Measurements from ENCODE around the gene POGLUT2. TPM values are rescaled to one million over a fixed set of nuclear protein-coding genes. Genes with fewer than 3 reads are reported as not detected.
A peak's percentile ranks its signal among the peaks of the same experiment; 100 is the strongest.

Gene POGLUT2
- 0.11 TPM in 1 of 2 replicates, not detected in the other for total RNA-seq

- Mint-ChIP-seq H3K9me3 (no peaks in the 10 kb centered on the region), H3K4me1 (peaks cover 18% of the 10 kb centered on the region), H3K27ac (no peak within 1 kb of the TSS), H3K27me3 (peaks cover 7% of the 10 kb centered on the region), H3K36me3 (ENCODE audit: low read depth) (no peaks in the 10 kb centered on the region), H3K4me3 (peak within 1 kb of the TSS; percentile 85)
- ATAC-seq (ENCODE audit: low read depth) (peak; percentile 60), DNase-seq (peak; percentile 27)
- CTCF ChIA-PET = interaction anchor here (1.8 kb wide), 1 partner anchor 202 kb away, joined by 6 read pairs; the partner anchor contains the start of gene TPP2
- TF ChIP-seq CTCF (IDR thresholded peaks at IDR 0.05) = no peak
- intact Hi-C loops (cut with micrococcal nuclease) = no loop called here
- POLR2A ChIA-PET = interaction anchor here (2.1 kb wide), 1 partner anchor 25 kb away, joined by 18 read pairs; the partner anchor contains the start of gene TEX30
Measured at GRCh38 chr13:102798581-102799425, at the start of gene POGLUT2, which contains the start of gene BIVM. TSS of gene POGLUT2 (minus strand) at chr13:102798976. CDS start at chr13:102798670, 306 bp downstream. TSS of gene BIVM (plus strand) at chr13:102799119. CDS start at chr13:102807268, 8,149 bp downstream.

GRCh38 chr13:102847272-102848234, 48.8 kb upstream of the POGLUT2 start:
- no peaks in the 10 kb centered on the region for H3K9me3 Mint-ChIP-seq
- H3K4me1 Mint-ChIP-seq = peaks cover 31% of the 10 kb centered on the region
- H3K36me3 Mint-ChIP-seq (ENCODE audit: low read depth) = peaks cover 31% of the 10 kb centered on the region
- ATAC-seq (ENCODE audit: low read depth) = no peak
- peaks cover 2% of the 10 kb centered on the region for H3K27me3 Mint-ChIP-seq
- DNase-seq = no peak
- peak overlapping the region; percentile 97 for H3K4me3 Mint-ChIP-seq
- peak overlapping the region; percentile 99 for H3K27ac Mint-ChIP-seq
- POLR2A ChIA-PET = interaction anchor here (1.0 to 3.9 kb wide), 7 partner anchors 7 to 453 kb away, joined by 3 to 235 read pairs (median 10); partner anchors contain the start of genes TEX30 and TPP2
- no peak for TF ChIP-seq CTCF (IDR thresholded peaks at IDR 0.05)
- intact Hi-C loops (cut with micrococcal nuclease) = loop anchor here (1.0 to 5.0 kb wide), 3 partner anchors 165 to 707 kb away; no protein-coding TSS in a partner anchor
- CTCF ChIA-PET = interaction anchor here (0.9 to 5.2 kb wide), 7 partner anchors 73 to 1702 kb away, joined by 3 to 48 read pairs (median 5); partner anchors contain the start of genes TEX30 and TPP2

GRCh38 chr13:102846261-102847015, 47.7 kb upstream of the POGLUT2 start:
- intact Hi-C loops (cut with micrococcal nuclease) = loop anchor here (1.0 to 5.0 kb wide), 7 partner anchors 73 to 706 kb away; partner anchors contain the start of genes TEX30 and TPP2
- peak; percentile 67 for ATAC-seq (ENCODE audit: low read depth)
- Mint-ChIP-seq H3K4me3 (peak overlapping the region; percentile 97), H3K4me1 (peaks cover 31% of the 10 kb centered on the region), H3K27ac (peak overlapping the region; percentile 99), H3K36me3 (ENCODE audit: low read depth) (peaks cover 24% of the 10 kb centered on the region), H3K9me3 (no peaks in the 10 kb centered on the region), H3K27me3 (peaks cover 2% of the 10 kb centered on the region)
- POLR2A ChIA-PET = interaction anchor here (0.6 to 3.9 kb wide), 10 partner anchors 8 to 452 kb away, joined by 3 to 235 read pairs (median 9); partner anchors contain the start of genes TEX30 and TPP2
- CTCF ChIA-PET = interaction anchor here (0.6 to 5.2 kb wide), 12 partner anchors 10 to 1701 kb away, joined by 3 to 48 read pairs (median 4); partner anchors contain the start of genes TEX30 and TPP2
- DNase-seq = no peak
- TF ChIP-seq CTCF (IDR thresholded peaks at IDR 0.05) = no peak

DNA sequence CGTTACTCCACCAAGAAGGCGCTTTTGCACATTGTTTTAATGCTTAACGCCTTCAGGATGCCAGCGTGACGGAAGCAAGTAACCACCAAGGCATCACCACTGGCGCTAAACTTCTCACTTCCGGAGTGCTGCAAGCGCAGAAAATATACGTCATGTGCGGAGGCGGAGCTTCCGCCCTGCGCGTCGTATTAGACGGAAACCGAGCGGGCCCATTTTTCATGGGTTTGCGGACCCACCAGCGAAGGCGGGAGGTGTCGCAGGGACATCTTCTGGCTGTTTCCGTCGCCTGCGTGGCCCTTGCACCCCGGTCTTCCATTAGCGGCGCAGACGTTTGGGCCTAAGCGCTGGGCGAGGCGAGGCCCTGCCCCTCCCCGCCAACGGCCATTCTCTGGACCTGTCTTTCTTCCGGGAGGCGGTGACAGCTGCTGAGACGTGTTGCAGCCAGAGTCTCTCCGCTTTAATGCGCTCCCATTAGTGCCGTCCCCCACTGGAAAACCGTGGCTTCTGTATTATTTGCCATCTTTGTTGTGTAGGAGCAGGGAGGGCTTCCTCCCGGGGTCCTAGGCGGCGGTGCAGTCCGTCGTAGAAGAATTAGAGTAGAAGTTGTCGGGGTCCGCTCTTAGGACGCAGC, 47.0 kb upstream of the POGLUT2 start, which contains the start of gene ERCC5:
Gene ERCC5 (plus strand): TSS at position 403 of the 631 bp plus-strand sequence. CDS start 235 bp downstream, outside the sequence.
- Mint-ChIP-seq H3K27me3 (peaks cover 2% of the 10 kb centered on the region), H3K4me1 (peaks cover 31% of the 10 kb centered on the region), H3K36me3 (ENCODE audit: low read depth) (peaks cover 24% of the 10 kb centered on the region), H3K27ac (peak within 1 kb of the TSS; percentile 99), H3K4me3 (peak within 1 kb of the TSS; percentile 97), H3K9me3 (no peaks in the 10 kb centered on the region)
- CTCF ChIA-PET = interaction anchor here (0.7 to 5.2 kb wide), 9 partner anchors 25 to 1701 kb away, joined by 3 to 48 read pairs (median 4); partner anchors contain the start of gene TPP2
- POLR2A ChIA-PET = interaction anchor here (0.5 to 3.9 kb wide), 13 partner anchors 9 to 451 kb away, joined by 3 to 235 read pairs (median 9); partner anchors contain the start of genes TEX30 and TPP2
- intact Hi-C loops (cut with micrococcal nuclease) = loop anchor here (1.0 to 5.0 kb wide), 7 partner anchors 45 to 705 kb away; partner anchors contain the start of genes TEX30 and TPP2
- DNase-seq (peak; percentile 96), ATAC-seq (ENCODE audit: low read depth) (peak; percentile 72)
- no peak for TF ChIP-seq CTCF (IDR thresholded peaks at IDR 0.05)

All from activated B cell treated with CpG ODN at 0.5 μM for 24 hours (primary cell).